CD4-positive, alpha-beta T cell (primary cell): ENCODE data around the gene BACE1. TPM values are rescaled to one million over a fixed set of nuclear protein-coding genes. Genes with fewer than 3 reads are reported as not detected.
A peak's percentile ranks its signal among the peaks of the same experiment; 100 is the strongest.

Experiments
- ATAC-seq: fragments of 200-7000 bp; cut with Tn5 transposase; one replicate; pipeline ENCODE4 v1.10.0; 2022; ENCODE audit warnings: mild to moderate bottlenecking; ENCODE audit not compliant: poor library complexity
- CTCF ChIA-PET: fragments of 350-600 bp; sonication (Branson Sonifier 250); formaldehyde crosslinking; loops from one replicate; lab custom pipeline; 2021; ENCODE audit warnings: antibody characterized with exemption, inconsistent platforms; lab: Charles Lee
- POLR2A ChIA-PET: fragments of 350-600 bp; sonication (Branson Sonifier 250); formaldehyde crosslinking; loops from one replicate; lab custom pipeline; 2021; ENCODE audit warnings: antibody characterized with exemption, inconsistent platforms; lab: Charles Lee
- DNase-seq, 14 experiments: peaks; one replicate each; pipeline ENCODE4 v3.0.0-alpha.2; 2013 to 2020; ENCODE audit warnings: mixed read lengths in 2 of 14
- H3K27ac ChIP-seq, 2 donors: one replicate each; pipeline versions ENCODE4 v1.5.1 to v1.7.0; 2013; ENCODE audit warnings: low read length in 2 of 2, low read depth in 1 of 2, mild to moderate bottlenecking in 1 of 2
- H3K27me3 ChIP-seq, 2 experiments: 1 replicate in 1 of 2; 2 replicates in 1 of 2; pipeline versions ENCODE4 v1.6.1 to v1.7.0; 2013; ENCODE audit warnings: low read length in 2 of 2, control low read depth in 1 of 2, mild to moderate bottlenecking in 1 of 2, moderate library complexity in 1 of 2; ENCODE audit not compliant: insufficient read depth in 2 of 2, control insufficient read depth in 1 of 2
- H3K36me3 ChIP-seq: one replicate; pipeline ENCODE4 v1.6.1; 2013; ENCODE audit warnings: low read length, control low read depth; ENCODE audit not compliant: insufficient read depth
- H3K4me1 ChIP-seq: one replicate; pipeline ENCODE4 v1.6.1; 2013; ENCODE audit warnings: low read length, control low read depth; ENCODE audit not compliant: insufficient read depth
- H3K4me3 ChIP-seq: one replicate; pipeline ENCODE4 v1.5.1; 2013; ENCODE audit warnings: mild to moderate bottlenecking, low read length, moderate library complexity
- H3K9me3 ChIP-seq, 2 experiments: 1 replicate in 1 of 2; 2 replicates in 1 of 2; pipeline versions ENCODE4 v1.6.1 to v1.7.0; 2013; ENCODE audit warnings: low read length in 2 of 2, mild to moderate bottlenecking in 2 of 2, control low read depth in 1 of 2, moderate library complexity in 1 of 2; ENCODE audit not compliant: control insufficient read depth in 1 of 2, insufficient read depth in 1 of 2
- H3K27ac Mint-ChIP-seq: one replicate; pipeline ENCODE4 v1.8.0; 2020; ENCODE audit warnings: mixed read lengths
- H3K27me3 Mint-ChIP-seq: one replicate; pipeline ENCODE4 v1.8.0; 2021; ENCODE audit warnings: mixed read lengths
- H3K36me3 Mint-ChIP-seq: one replicate; pipeline ENCODE4 v1.8.0; 2021; ENCODE audit warnings: low read depth, mixed read lengths
- H3K4me1 Mint-ChIP-seq: one replicate; pipeline ENCODE4 v1.8.0; 2021; ENCODE audit warnings: low read depth, mixed read lengths
- H3K4me3 Mint-ChIP-seq: one replicate; pipeline ENCODE4 v1.8.0; 2020; ENCODE audit warnings: mild to moderate bottlenecking, mixed read lengths
- H3K9me3 Mint-ChIP-seq: one replicate; pipeline ENCODE4 v1.8.0; 2020; ENCODE audit warnings: mixed read lengths
- CTCF ChIP-seq: fragments of 200-600 bp; IDR thresholded peaks from one replicate; pipeline ENCODE4 v1.8.0; 2022; ENCODE audit warnings: antibody characterized with exemption, mild to moderate bottlenecking
- intact Hi-C, 2 experiments: fragments of 100-400 bp; cut with DNase I in 1 of 2; cut with micrococcal nuclease in 1 of 2; formaldehyde crosslinking; loops; one replicate each; pipeline versions ENCODE4 v1.15.1 to v1.9.0; 2023 to 2025; cut with DNase I, micrococcal nuclease
- total RNA-seq, 174 experiments: library from RNA in 2 of 174; stranded (reverse) in 2 of 174; gene quantifications; one replicate each; pipeline ENCODE4 v1.2.3 and lab custom pipeline; 2021 to 2026

The BACE1 gene
- total RNA-seq, 2 experiments from 2014 or later = 0.38 to 0.59 TPM

GRCh38 chr11:117289795-117290194, 26.3 kb downstream of the BACE1 start:
- ATAC-seq (no peak), DNase-seq (no peak)
- Histone ChIP-seq H3K36me3 (peaks cover 28% of the 10 kb centered on the region), H3K9me3 (no peaks in the 10 kb centered on the region), H3K27me3 (no peaks in the 10 kb centered on the region), H3K4me3 (no peak overlapping the region), H3K27ac (no peak overlapping the region), H3K4me1 (peaks cover 9% of the 10 kb centered on the region)
- Mint-ChIP-seq H3K9me3 (no peaks in the 10 kb centered on the region), H3K27me3 (no peaks in the 10 kb centered on the region), H3K4me3 (no peak overlapping the region), H3K27ac (no peak overlapping the region), H3K36me3 (peaks cover 56% of the 10 kb centered on the region), H3K4me1 (no peaks in the 10 kb centered on the region)
- intact Hi-C loops = no loop called here
- ChIA-PET POLR2A (interaction anchor here (1.2 kb wide), 1 partner anchor 14 kb away, joined by 3 read pairs; no protein-coding TSS in a partner anchor), CTCF (no interaction called here)
- no peak for TF ChIP-seq CTCF

- no peaks in the 10 kb centered on the region for H3K9me3 ChIP-seq
- peaks cover 73% of the 10 kb centered on the region for H3K36me3 Mint-ChIP-seq
- H3K9me3 Mint-ChIP-seq = no peaks in the 10 kb centered on the region
- H3K4me1 Mint-ChIP-seq = no peaks in the 10 kb centered on the region
- no peak overlapping the region for H3K27ac Mint-ChIP-seq
- TF ChIP-seq CTCF = no peak
- H3K4me3 Mint-ChIP-seq = no peak overlapping the region
- CTCF ChIA-PET = interaction anchor here (0.9 kb wide), 1 partner anchor 60 kb away, joined by 3 read pairs; no protein-coding TSS in a partner anchor
- no peak overlapping the region for H3K4me3 ChIP-seq
- peaks cover 10% of the 10 kb centered on the region for H3K4me1 ChIP-seq
- H3K27ac ChIP-seq = no peak overlapping the region
- POLR2A ChIA-PET = interaction anchor here (1.7 kb wide), 1 partner anchor 55 kb away, joined by 7 read pairs; the partner anchor contains the start of genes PCSK7 and RNF214
- DNase-seq (no peak), ATAC-seq (no peak)
- no peaks in the 10 kb centered on the region for H3K27me3 Mint-ChIP-seq
- H3K27me3 ChIP-seq = no peaks in the 10 kb centered on the region
- intact Hi-C loops = loop anchor here in 1 of 2 experiments (1.0 kb wide), 1 partner anchor 21 kb away; no protein-coding TSS in a partner anchor
- peaks cover 41% of the 10 kb centered on the region for H3K36me3 ChIP-seq
These were observed 28.4 kb downstream of the BACE1 start for GRCh38 chr11:117287668-117288067.

GRCh38 chr11:117286588-117286987, 29.5 kb downstream of the BACE1 start:
- Mint-ChIP-seq H3K4me3 (no peak overlapping the region), H3K9me3 (no peaks in the 10 kb centered on the region), H3K27me3 (no peaks in the 10 kb centered on the region), H3K27ac (peak overlapping the region; percentile 45), H3K36me3 (peaks cover 83% of the 10 kb centered on the region), H3K4me1 (peaks cover 9% of the 10 kb centered on the region)
- TF ChIP-seq CTCF = no peak
- no peaks in the 10 kb centered on the region for H3K9me3 ChIP-seq
- POLR2A ChIA-PET = no interaction called here
- H3K36me3 ChIP-seq = peaks cover 51% of the 10 kb centered on the region
- no peak overlapping the region for H3K4me3 ChIP-seq
- DNase-seq = no peak
- no peak overlapping the region for H3K27ac ChIP-seq
- no peak for ATAC-seq
- CTCF ChIA-PET = no interaction called here
- H3K27me3 ChIP-seq = no peaks in the 10 kb centered on the region
- peaks cover 20% of the 10 kb centered on the region for H3K4me1 ChIP-seq
- intact Hi-C loops = no loop called here
